ENCODE measurements around the gene CACHD1. TPM values are rescaled to one million over a fixed set of nuclear protein-coding genes. Genes with fewer than 3 reads are reported as not detected.

The CACHD1 gene
- total and polyA plus RNA-seq, 2 of the 8 experiments (the other 6 are each of a cell fraction or from before 2014, with no cell fraction given), result 22.2 to 42.5 TPM

DNA sequence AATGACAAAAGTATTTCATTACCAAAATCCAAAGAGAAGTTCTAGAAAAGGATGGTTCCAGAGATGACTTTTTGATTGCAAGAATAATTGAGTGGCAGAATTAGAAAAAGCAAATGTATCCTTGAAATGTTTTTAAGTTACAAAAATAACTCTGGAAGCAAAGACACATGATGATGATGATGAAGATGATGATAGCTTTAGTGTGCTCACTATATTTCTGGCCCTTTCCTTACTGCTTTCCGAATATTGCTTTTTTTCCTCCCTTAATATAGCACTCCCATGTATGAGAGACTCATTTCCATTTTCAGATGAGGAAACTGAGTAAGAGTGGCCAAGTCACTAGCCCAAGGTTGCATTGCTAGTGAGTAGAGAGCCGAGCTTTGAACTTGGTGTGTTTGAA, 54.7 kb downstream of the CACHD1 start (continued):
- TF ChIP-seq, protein P1, sequence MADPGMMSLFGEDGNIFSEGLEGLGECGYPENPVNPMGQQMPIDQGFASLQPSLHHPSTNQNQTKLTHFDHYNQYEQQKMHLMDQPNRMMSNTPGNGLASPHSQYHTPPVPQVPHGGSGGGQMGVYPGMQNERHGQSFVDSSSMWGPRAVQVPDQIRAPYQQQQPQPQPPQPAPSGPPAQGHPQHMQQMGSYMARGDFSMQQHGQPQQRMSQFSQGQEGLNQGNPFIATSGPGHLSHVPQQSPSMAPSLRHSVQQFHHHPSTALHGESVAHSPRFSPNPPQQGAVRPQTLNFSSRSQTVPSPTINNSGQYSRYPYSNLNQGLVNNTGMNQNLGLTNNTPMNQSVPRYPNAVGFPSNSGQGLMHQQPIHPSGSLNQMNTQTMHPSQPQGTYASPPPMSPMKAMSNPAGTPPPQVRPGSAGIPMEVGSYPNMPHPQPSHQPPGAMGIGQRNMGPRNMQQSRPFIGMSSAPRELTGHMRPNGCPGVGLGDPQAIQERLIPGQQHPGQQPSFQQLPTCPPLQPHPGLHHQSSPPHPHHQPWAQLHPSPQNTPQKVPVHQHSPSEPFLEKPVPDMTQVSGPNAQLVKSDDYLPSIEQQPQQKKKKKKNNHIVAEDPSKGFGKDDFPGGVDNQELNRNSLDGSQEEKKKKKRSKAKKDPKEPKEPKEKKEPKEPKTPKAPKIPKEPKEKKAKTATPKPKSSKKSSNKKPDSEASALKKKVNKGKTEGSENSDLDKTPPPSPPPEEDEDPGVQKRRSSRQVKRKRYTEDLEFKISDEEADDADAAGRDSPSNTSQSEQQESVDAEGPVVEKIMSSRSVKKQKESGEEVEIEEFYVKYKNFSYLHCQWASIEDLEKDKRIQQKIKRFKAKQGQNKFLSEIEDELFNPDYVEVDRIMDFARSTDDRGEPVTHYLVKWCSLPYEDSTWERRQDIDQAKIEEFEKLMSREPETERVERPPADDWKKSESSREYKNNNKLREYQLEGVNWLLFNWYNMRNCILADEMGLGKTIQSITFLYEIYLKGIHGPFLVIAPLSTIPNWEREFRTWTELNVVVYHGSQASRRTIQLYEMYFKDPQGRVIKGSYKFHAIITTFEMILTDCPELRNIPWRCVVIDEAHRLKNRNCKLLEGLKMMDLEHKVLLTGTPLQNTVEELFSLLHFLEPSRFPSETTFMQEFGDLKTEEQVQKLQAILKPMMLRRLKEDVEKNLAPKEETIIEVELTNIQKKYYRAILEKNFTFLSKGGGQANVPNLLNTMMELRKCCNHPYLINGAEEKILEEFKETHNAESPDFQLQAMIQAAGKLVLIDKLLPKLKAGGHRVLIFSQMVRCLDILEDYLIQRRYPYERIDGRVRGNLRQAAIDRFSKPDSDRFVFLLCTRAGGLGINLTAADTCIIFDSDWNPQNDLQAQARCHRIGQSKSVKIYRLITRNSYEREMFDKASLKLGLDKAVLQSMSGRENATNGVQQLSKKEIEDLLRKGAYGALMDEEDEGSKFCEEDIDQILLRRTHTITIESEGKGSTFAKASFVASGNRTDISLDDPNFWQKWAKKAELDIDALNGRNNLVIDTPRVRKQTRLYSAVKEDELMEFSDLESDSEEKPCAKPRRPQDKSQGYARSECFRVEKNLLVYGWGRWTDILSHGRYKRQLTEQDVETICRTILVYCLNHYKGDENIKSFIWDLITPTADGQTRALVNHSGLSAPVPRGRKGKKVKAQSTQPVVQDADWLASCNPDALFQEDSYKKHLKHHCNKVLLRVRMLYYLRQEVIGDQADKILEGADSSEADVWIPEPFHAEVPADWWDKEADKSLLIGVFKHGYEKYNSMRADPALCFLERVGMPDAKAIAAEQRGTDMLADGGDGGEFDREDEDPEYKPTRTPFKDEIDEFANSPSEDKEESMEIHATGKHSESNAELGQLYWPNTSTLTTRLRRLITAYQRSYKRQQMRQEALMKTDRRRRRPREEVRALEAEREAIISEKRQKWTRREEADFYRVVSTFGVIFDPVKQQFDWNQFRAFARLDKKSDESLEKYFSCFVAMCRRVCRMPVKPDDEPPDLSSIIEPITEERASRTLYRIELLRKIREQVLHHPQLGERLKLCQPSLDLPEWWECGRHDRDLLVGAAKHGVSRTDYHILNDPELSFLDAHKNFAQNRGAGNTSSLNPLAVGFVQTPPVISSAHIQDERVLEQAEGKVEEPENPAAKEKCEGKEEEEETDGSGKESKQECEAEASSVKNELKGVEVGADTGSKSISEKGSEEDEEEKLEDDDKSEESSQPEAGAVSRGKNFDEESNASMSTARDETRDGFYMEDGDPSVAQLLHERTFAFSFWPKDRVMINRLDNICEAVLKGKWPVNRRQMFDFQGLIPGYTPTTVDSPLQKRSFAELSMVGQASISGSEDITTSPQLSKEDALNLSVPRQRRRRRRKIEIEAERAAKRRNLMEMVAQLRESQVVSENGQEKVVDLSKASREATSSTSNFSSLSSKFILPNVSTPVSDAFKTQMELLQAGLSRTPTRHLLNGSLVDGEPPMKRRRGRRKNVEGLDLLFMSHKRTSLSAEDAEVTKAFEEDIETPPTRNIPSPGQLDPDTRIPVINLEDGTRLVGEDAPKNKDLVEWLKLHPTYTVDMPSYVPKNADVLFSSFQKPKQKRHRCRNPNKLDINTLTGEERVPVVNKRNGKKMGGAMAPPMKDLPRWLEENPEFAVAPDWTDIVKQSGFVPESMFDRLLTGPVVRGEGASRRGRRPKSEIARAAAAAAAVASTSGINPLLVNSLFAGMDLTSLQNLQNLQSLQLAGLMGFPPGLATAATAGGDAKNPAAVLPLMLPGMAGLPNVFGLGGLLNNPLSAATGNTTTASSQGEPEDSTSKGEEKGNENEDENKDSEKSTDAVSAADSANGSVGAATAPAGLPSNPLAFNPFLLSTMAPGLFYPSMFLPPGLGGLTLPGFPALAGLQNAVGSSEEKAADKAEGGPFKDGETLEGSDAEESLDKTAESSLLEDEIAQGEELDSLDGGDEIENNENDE (IDR thresholded peaks at IDR 0.05; ENCODE audit: insufficient replicate concordance, low read length), result no peak
- TF ChIP-seq ZNF274 (IDR thresholded peaks at IDR 0.05; ENCODE audit: borderline replicate concordance, extremely low read depth, low read length) (no peak), TAF1 (IDR thresholded peaks at IDR 0.05; ENCODE audit: low read depth, low read length) (no peak), NANOG (IDR thresholded peaks at IDR 0.05; ENCODE audit: insufficient read depth, low read depth, low read length, poor library complexity, severe bottlenecking) (no peak), GTF2F1 (IDR thresholded peaks at IDR 0.05; ENCODE audit: borderline replicate concordance, low read depth, low read length) (no peak), KDM1A (IDR thresholded peaks at IDR 0.05; ENCODE audit: borderline replicate concordance, low read length) (no peak), FOSL1 (IDR thresholded peaks at IDR 0.05; ENCODE audit: insufficient read depth, low read depth, low read length) (no peak), SP4 (IDR thresholded peaks at IDR 0.05; ENCODE audit: low read length) (no peak), YY1 (IDR thresholded peaks at IDR 0.05; ENCODE audit: low read depth, low read length) (no peak)
- TF ChIP-seq, protein P2, sequence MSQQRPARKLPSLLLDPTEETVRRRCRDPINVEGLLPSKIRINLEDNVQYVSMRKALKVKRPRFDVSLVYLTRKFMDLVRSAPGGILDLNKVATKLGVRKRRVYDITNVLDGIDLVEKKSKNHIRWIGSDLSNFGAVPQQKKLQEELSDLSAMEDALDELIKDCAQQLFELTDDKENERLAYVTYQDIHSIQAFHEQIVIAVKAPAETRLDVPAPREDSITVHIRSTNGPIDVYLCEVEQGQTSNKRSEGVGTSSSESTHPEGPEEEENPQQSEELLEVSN (IDR thresholded peaks at IDR 0.05), result no peak
- TF ChIP-seq, protein P3, sequence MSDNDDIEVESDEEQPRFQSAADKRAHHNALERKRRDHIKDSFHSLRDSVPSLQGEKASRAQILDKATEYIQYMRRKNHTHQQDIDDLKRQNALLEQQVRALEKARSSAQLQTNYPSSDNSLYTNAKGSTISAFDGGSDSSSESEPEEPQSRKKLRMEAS (IDR thresholded peaks at IDR 0.05), result no peak

Measured in H1 (cell line).